Activated naive CD4-positive, alpha-beta T cell treated with anti-CD3 and anti-CD28 coated beads, Interleukin-2, amount 50 U/mL, for 24 hours (primary cell): Measurements from ENCODE around the gene USP36.
"Not testable (repeated sequence)": the region's sequence is repeated elsewhere in the genome, so short reads cannot be mapped to it uniquely, and the experiment has no call there.

Experiments
- H3K27ac Mint-ChIP-seq: one replicate; pipeline ENCODE4 v1.8.0; 2021; ENCODE audit warnings: mild to moderate bottlenecking, mixed read lengths
- H3K27me3 Mint-ChIP-seq: one replicate; pipeline ENCODE4 v1.8.0; 2021; ENCODE audit warnings: mixed read lengths
- H3K36me3 Mint-ChIP-seq: one replicate; pipeline ENCODE4 v1.8.0; 2021; ENCODE audit warnings: mixed read lengths
- H3K4me1 Mint-ChIP-seq: one replicate; pipeline ENCODE4 v1.8.0; 2021; ENCODE audit warnings: mixed read lengths
- H3K4me3 Mint-ChIP-seq: one replicate; pipeline ENCODE4 v1.8.0; 2021; ENCODE audit warnings: mild to moderate bottlenecking, mixed read lengths
- H3K9me3 Mint-ChIP-seq: one replicate; pipeline ENCODE4 v1.8.0; 2021; ENCODE audit warnings: mixed read lengths

The USP36 gene

DNA sequence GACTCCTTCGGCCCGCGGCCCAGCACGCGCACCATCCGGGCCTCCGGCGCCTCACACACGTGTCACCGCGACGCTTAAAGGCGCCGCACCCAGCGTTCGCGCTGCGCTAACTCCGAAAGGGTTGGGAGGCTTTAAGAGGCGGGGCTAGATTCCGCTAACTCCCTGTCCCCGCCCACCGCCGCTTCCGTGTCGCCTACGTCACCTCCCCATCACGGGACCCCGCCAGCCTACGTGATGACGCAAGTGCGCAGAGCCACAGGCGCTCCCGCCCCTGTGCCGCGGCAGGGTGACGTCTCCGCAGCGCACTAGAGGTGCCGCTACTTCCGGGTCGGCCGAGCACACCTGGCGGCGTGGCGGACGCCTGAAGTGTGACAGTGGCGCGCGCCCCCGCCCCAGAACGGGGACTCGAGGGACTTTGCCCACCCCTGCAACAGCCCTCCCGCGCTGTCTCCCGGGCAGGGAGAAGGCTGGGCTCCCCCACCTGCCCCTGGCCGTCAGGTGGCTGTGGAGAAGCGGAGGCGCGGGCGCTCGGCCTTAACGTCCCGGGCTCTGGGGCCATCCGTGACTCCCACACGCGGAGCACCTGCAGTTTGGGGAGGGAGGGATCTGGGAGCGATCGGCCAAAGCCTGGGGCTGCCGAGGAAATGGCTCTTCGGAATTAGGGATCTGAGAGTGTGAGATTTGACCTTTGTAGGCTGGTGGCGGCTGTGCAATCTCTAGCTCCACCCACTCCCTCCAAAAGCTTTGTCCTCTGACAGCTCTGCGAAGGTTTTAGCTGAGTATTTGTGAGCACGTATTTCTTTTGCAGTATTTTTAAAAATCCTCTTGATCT is at the start of gene USP36:
Gene USP36 (minus strand): TSS at position 35 of the 832 bp plus-strand sequence. CDS start 4,451 bp downstream, outside the sequence.
- Mint-ChIP-seq H3K9me3 (no peaks in the 10 kb centered on the region), H3K4me3 (peak within 1 kb of the TSS; percentile 95), H3K27me3 (no peaks in the 10 kb centered on the region), H3K27ac (peak within 1 kb of the TSS; percentile 95), H3K4me1 (peaks cover 47% of the 10 kb centered on the region), H3K36me3 (peaks cover 17% of the 10 kb centered on the region)

DNA sequence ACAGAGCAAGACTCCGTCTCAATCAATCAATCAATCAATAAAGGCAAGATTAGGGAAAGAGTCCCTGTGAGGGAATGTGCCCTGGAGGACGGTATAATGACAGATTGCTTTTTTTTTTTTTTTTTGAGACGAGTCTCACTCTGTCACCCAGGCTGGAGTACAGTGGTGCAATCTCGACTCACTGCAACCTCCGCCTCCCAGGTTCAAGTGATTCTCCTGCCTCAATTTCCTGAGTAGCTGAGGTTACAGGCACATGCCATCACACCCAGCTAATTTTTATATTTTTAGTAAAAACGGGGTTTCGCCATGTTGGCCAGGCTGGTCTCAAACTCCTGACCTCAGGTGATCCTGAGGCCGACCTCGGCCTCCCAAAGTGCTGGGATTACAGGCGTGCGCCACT is 49.5 kb upstream of the USP36 start:
- H3K36me3 Mint-ChIP-seq, H3K27ac Mint-ChIP-seq, H3K9me3 Mint-ChIP-seq, H3K27me3 Mint-ChIP-seq: not testable (repeated sequence)
- H3K4me1 Mint-ChIP-seq: peaks cover 37% of the 10 kb centered on the region
- H3K4me3 Mint-ChIP-seq: peak overlapping the region; percentile 49

DNA sequence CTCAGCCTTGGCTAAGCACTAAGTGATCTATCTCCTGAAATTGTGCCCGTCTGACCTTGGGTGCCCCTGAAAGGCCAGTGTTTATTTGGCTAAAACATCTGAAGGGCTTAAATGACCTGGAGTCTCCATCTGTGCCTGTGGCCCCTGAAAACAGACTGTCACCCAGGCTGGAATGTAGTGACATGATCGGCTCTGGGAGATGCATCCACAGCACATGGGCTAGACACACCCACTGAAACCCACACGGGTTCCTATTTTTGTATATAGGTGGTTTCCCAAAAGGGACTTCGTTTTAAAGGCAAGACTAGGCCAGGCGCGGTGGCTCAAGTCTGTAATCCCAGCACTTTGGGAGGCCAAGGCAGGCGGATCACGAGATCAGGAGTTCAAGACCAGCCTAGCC is 48.9 kb upstream of the USP36 start:
- Mint-ChIP-seq H3K4me1 (peaks cover 37% of the 10 kb centered on the region), H3K27ac (no peak overlapping the region), H3K36me3 (no peaks in the 10 kb centered on the region), H3K4me3 (peak overlapping the region; percentile 49), H3K27me3 (no peaks in the 10 kb centered on the region), H3K9me3 (no peaks in the 10 kb centered on the region)

DNA sequence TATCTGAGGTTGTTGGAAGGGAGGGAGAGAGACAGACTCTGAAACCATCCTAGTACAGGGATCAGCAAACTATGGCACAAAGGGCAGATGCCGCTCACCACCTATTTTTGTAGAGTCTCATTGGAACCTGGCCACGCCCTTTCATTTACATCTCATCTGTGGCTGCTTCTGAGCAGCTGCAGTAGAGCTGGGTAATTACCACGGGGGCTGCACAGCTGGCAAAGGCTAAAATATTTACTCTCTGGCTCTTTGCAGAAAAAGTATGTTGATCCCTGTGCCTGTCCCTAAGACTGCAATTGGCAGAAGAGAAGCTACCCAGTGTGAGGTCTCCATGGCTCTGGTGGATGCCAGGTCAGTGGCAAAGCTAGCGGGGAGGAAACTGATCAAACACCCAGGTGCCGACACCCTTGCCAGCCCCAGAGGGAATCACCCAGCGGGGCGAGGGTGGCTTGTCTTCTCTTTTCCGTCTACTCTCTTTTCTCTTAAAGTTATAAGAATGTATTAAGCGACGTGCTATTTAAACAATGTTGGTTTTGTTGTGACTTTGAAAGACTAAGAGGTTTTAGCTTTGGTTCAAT is 48.4 kb upstream of the USP36 start:
- Mint-ChIP-seq H3K27ac (no peak overlapping the region), H3K4me1 (peaks cover 37% of the 10 kb centered on the region), H3K27me3 (no peaks in the 10 kb centered on the region), H3K4me3 (no peak overlapping the region), H3K9me3 (no peaks in the 10 kb centered on the region), H3K36me3 (no peaks in the 10 kb centered on the region)

DNA sequence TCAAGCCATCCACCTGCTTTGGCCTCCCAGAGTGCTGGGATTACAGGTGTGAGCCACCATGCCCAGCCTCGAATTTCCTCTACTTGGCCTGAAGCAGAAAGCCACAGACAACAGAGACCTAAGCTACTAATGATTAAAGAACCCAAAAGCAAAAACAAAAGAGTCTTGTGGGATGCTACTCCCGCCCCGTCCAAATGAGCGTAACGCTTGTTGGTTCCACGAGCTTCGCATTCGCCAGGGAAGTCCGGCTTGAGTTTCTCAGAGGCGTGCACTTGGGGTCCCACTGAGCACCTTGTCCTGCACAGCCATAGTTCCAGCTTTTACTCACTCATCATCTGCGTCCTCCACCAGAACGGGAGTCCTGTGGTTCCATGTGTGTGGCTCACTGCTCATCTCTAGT is 46.3 kb upstream of the USP36 start:
- Mint-ChIP-seq H3K4me3 (no peak overlapping the region), H3K36me3 (no peaks in the 10 kb centered on the region), H3K27me3 (no peaks in the 10 kb centered on the region), H3K4me1 (peaks cover 40% of the 10 kb centered on the region), H3K27ac (no peak overlapping the region), H3K9me3 (no peaks in the 10 kb centered on the region)

DNA sequence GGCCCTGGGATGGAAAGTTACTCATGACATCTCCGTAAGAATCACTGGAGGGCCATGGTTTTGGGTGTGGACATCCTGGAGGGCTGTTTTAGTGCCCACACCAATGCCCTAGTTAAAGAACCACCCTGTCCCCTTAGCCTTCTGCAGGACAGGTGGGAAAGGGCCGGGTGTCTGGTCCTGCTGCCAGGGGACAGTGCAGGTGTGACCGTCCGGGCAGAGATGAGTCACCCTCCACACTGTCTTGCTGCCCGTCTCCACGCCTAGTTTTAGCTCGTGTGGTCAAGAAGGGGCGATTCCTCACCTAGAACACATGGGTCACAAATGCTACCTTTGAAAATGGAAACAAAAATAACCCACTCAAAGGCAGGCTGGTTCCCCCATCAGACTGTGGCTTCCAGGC is 45.3 kb upstream of the USP36 start:
- Mint-ChIP-seq H3K27me3 (no peaks in the 10 kb centered on the region), H3K4me1 (peaks cover 30% of the 10 kb centered on the region), H3K9me3 (no peaks in the 10 kb centered on the region), H3K36me3 (no peaks in the 10 kb centered on the region), H3K4me3 (no peak overlapping the region), H3K27ac (no peak overlapping the region)

DNA sequence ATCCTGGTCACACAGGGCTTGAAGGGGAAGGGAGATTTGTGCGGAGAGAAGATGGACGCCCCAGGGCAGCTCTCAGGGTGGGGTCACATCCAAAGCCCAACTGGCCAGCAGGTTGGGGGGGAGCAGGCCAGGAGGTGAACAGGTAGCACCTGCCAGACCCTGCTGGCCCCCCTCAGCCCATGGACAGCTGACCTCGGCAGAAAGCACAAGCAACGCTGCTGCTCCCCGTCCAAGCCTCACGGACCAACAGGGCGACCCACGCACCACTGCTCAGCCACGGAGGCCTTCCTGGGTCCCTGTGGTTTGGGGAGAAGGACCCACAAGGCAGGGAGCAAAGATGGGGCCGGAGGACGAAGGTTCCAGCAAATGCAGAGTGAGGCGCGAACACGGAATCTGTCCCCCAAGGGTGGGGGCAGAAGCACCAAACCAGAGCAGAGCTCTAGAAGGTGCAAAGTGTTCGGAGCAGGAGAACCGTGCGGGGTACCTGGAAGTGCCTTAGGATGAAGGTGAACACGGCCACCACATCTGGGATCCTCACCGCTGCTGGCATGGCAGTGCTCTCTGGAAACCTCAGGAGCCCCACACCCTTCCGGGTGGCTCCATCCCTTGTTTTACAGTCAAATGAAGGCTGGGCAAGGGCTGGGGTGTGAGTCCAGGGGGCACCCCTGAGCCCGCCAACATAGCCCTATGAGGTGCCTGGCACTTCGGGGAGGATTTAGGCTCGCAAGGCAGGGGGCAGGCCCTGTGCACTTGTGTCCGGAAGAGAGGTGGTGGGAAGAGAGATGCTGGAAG is 44.5 kb upstream of the USP36 start:
- Mint-ChIP-seq H3K36me3 (no peaks in the 10 kb centered on the region), H3K27ac (no peak overlapping the region), H3K4me3 (no peak overlapping the region), H3K4me1 (peaks cover 26% of the 10 kb centered on the region), H3K27me3 (no peaks in the 10 kb centered on the region), H3K9me3 (no peaks in the 10 kb centered on the region)

DNA sequence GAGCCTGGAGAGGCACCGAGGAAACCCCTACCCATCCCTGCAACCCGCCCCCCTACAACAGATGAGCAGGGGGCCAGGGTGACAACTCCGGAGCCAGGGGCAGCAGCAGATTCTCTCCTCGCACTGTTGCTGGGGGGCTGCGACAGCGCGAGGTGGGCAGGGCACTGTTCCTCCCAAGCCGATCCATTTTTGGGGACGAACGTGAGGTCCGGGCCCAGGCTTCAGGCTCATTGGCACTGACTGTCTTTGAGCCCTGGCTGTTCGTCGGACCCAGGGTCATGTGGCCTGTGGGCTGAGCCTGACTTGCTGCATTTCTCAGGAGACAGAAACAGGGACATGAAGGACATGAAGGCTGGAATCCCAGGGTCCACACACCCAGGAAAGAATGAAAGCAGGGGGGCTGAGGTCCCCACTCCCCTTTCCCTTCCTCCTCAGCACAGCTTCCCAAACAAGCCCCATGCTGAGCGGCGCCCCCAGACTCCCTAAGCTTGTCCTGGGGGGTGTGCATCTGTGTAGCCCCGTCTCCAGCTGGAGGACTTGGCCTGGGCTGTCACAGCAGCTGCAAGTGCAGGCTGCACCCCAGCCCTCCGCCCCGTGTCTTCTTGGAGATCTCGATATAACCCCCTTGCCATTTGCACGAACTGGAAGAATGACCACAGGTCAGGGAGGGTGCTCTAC is 43.7 kb upstream of the USP36 start:
- Mint-ChIP-seq H3K27me3 (no peaks in the 10 kb centered on the region), H3K4me1 (peaks cover 27% of the 10 kb centered on the region), H3K9me3 (no peaks in the 10 kb centered on the region), H3K27ac (no peak overlapping the region), H3K36me3 (no peaks in the 10 kb centered on the region), H3K4me3 (no peak overlapping the region)

DNA sequence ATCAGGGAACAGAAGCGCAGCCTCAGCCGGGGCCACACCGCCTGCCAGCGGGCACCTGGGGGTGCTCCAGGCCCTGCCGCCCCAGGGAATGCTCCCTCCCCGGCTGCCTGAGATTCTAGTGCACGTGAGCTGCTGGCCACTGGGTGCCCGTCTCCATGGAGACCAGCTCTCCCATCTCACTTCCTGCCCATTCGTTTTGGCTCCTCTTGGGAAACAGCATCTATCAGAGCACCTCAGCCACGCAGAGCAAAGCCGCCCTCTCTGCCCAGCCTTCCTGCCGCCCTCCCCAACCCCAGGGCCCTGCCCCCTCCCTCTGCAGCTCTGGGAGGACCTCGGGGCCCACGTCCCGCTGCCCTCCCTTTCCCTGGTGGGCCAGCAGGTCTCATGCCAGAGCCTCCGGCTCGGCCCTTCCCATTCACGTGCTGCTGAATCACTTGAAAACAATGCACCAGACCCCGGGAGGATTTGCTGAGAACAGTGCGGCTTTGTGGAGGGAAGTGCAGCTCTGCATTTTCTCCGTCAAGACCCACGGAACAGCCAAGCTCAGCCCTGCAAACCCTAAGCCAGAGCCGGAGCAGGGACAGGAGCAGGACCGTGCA is 43.0 kb upstream of the USP36 start:
- Mint-ChIP-seq H3K36me3 (no peaks in the 10 kb centered on the region), H3K9me3 (no peaks in the 10 kb centered on the region), H3K4me1 (peaks cover 27% of the 10 kb centered on the region), H3K27me3 (no peaks in the 10 kb centered on the region), H3K4me3 (no peak overlapping the region), H3K27ac (no peak overlapping the region)

DNA sequence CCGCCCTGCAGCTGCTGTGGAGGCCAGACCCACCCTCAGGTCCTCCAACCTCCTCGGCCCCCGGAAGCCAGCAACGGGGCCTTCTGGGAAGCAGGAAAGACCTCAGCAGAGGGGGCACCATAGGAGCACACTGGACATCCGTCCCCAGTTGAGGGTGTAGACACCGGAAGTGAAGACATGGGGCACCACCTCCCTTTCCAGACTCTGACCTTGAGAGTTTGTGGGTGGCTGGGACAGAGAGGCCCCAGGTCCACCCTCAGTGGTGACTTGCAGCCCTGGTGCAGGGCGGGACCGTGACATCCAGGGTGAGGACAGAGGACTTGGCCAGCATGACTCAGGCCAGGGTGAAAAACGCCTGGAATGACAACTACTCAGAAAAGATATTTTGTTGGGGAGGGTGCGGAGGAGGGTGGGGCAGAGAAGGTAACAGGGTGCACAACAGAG is 42.5 kb upstream of the USP36 start:
- H3K4me1 Mint-ChIP-seq: peaks cover 30% of the 10 kb centered on the region
- H3K4me3 Mint-ChIP-seq: no peak overlapping the region
- H3K27ac Mint-ChIP-seq: no peak overlapping the region
- no peaks in the 10 kb centered on the region for H3K27me3 Mint-ChIP-seq
- no peaks in the 10 kb centered on the region for H3K9me3 Mint-ChIP-seq
- no peaks in the 10 kb centered on the region for H3K36me3 Mint-ChIP-seq

DNA sequence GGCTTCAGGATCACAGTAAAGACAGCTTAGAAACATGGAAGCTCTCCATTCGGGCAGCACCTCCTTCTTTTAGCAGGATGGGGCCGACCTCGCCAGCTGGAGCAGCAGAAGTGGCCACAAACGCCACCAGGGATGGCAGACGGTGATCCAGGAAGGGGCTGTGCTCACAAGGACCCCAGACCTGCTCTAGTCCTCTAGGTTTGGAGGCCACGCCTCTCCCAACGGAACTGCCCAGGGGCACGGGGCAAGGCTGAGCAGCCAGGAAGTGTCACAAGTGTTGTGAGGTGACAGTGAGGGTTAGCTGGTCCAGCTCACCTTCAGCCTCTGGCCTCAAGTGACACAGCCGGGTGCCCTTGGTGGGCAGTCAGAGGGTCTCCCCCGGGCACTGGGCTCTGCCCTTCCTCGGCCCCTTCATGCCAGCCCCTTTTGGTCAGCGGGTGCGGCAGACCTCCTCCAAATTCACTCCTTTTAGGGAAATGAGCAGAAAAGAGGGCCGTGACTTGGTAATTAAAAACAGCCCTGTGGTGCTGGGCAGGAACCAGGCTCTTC is 42.0 kb upstream of the USP36 start:
- Mint-ChIP-seq H3K27ac (no peak overlapping the region), H3K36me3 (no peaks in the 10 kb centered on the region), H3K9me3 (no peaks in the 10 kb centered on the region), H3K27me3 (no peaks in the 10 kb centered on the region), H3K4me3 (no peak overlapping the region), H3K4me1 (peaks cover 31% of the 10 kb centered on the region)

DNA sequence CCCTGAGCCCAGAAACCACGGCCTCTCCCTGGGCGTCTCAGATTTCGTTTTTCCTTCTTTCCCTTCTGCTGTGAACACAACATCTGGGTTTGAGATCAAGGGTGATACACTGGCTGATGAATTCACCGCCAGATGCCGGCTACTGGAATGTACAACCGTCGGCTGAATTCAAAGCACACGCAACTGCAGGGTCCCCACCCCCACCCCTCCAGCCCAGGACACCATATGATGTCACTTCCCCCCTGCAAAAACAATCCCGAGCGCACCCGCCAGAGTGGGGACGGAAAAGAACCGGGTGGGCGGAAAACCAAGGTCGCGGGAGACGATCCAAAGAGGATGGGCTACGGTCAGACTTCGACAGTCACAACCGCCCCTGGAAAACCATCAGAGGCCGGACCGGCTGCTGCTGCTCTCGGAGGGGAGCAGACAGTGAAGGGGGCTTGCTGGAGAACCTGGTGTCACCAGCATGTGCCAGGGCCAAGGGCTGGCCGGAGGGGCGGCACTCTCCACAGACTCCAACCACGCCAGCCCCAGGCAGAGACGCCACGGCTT is 39.1 kb upstream of the USP36 start:
- H3K36me3 Mint-ChIP-seq: no peaks in the 10 kb centered on the region
- H3K4me1 Mint-ChIP-seq: peaks cover 31% of the 10 kb centered on the region
- peak overlapping the region; percentile 71 for H3K4me3 Mint-ChIP-seq
- no peaks in the 10 kb centered on the region for H3K27me3 Mint-ChIP-seq
- peak overlapping the region; percentile 23 for H3K27ac Mint-ChIP-seq
- no peaks in the 10 kb centered on the region for H3K9me3 Mint-ChIP-seq

DNA sequence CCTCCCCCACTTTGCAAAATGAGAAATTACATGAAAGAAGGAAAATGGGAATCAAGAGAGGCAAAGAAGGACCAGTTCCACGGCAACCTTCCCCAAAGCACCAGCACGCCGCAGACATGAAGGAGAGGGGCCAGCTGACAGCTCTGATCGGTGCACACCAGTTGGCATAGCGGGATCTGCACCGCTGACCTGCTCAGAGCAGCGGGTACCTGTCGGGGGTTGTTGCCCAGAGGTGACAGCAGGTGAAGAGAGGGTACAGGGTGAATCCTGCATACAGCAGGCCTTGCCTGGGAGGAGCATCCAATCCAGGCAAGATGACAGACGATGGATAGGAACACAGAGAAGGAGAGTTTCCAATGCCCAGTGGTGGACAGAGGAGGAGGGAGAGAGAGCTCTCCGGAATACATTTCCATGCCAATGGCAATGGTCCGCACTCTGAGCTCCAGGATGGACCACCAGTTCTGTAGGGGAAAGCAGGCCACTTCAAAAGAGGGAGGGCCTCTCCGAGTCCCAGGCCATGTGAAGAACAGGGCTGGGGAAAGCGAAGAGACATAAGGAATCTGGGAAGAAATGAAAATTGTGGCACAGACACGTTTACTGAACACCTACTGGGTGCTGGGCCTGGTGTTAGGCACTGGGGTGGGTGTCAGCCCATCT is 38.4 kb upstream of the USP36 start:
- Mint-ChIP-seq H3K4me1 (peaks cover 31% of the 10 kb centered on the region), H3K36me3 (peaks cover 1% of the 10 kb centered on the region), H3K27ac (peak overlapping the region; percentile 59), H3K4me3 (peak overlapping the region; percentile 71), H3K9me3 (no peaks in the 10 kb centered on the region), H3K27me3 (no peaks in the 10 kb centered on the region)

DNA sequence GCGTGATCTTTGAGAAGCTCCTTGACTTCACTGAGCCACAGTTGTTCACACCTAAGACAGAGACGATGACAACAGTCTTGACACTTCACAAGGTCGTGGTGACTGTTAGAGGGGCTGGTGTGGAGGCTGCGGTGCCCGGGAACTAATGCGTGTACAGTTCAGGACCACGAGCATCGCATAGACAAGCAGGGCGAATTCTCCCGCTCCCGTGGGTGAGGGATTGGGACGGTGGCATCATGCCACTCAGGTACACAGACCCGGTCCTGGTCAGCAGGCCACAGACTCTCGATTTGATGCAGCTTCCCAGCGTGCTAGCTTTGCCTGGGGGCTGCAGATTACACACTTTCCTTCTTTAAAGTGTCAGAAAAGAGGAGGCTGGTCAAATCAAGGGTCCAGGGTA is 37.6 kb upstream of the USP36 start:
- peaks cover 1% of the 10 kb centered on the region for H3K36me3 Mint-ChIP-seq
- H3K27ac Mint-ChIP-seq: peak overlapping the region; percentile 51
- H3K4me3 Mint-ChIP-seq: no peak overlapping the region
- H3K4me1 Mint-ChIP-seq: peaks cover 30% of the 10 kb centered on the region
- no peaks in the 10 kb centered on the region for H3K27me3 Mint-ChIP-seq
- no peaks in the 10 kb centered on the region for H3K9me3 Mint-ChIP-seq
